HG03066 (cell line): ENCODE results near the gene LDB2.

Source experiments
- ATAC-seq: cut with Tn5 transposase; IDR thresholded peaks from one replicate; pipeline ENCODE4 v1.9.1; 2021; ENCODE audit warnings: low read depth; ENCODE audit not compliant: unreplicated experiment

Gene LDB2

DNA sequence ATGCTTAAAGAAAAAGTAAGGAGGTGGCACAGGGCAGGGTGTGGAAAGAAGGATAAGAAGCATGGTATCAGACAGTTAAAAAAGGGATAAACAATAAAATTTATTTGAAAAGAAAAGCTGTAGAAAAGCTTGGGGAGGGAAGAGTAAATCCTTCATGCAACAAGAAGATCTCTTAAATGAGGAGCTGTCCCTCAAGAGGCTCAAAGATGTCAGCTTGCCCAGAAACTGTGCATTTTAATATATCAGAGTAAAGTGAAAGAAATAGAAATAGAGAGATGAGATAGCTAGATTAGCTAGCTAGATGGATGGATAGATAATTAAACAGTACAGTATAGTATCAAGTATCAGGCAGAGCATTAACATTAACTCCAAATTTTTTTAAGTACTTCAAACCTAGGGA, 170.3 kb downstream of the LDB2 start:
- no peak for ATAC-seq

GRCh38 chr4:16727218-16727617, 171.2 kb downstream of the LDB2 start:
- ATAC-seq, result no peak

DNA sequence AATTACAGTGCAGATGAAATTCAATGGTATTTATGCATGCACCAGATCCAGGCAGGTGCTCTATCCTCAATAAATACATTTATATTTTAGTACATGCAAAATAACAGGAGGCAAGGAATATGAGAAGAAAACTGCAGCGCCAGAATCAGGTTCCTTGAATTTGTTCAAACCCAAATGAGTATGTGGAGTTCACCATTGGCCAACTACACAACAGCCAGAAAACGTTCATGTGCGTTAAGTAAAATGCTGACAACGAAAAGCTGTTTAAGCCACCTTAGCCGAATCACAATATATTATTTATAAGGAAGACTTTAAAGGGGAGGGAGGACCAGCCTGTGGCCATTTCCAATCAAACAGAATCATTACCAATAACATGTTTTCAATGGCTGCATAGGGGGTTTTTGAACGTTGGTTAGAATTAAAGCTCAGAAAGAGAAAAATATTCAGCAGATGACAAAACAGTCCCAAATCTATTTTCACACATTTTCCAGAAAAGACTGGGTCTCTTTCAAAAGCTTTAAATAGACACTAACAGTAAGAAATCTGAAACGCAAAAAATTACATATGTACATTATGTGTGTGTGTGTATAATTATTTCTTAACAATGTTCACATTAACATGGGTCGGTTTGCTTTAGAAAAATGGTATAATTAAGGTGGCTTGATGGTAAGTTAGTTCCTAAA, 171.9 kb downstream of the LDB2 start:
- ATAC-seq, result no peak

DNA sequence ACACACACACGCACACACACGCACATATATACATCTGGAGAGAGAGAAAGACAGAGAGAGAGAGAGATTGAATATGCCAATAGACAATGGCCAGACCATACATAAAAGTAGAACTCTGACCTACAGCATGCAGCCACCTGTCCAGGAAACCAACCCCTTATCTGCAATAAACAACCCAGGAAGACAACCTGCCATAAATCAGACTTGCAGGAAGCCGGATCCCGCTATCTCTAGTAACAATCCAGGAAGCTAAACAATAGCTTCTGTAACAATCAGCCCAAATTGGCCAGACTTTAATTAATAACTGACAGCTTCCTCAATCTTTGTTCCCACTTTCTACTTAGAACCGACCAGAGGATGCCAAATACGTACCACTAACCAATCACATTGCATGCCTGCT, 173.2 kb downstream of the LDB2 start:
- ATAC-seq, result no peak

DNA sequence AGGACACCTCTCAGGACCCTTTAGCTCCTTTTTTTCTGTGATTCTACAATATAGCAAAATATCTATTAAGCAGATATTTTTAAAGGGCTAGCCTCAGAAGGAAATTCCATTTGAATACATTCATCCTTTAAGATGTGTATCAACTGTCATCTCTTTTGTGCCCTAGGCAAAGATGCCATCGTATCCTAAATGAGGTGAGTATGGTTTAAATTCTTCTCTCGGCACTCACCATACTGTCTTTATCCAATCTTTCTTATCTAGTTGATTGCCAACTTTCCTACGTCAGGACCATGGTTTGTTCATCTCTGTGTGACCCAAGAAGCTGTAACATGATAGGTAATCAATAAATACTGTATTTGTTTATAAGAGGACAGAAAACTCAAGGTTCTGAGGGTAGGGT, 176.0 kb downstream of the LDB2 start:
- no peak for ATAC-seq

DNA sequence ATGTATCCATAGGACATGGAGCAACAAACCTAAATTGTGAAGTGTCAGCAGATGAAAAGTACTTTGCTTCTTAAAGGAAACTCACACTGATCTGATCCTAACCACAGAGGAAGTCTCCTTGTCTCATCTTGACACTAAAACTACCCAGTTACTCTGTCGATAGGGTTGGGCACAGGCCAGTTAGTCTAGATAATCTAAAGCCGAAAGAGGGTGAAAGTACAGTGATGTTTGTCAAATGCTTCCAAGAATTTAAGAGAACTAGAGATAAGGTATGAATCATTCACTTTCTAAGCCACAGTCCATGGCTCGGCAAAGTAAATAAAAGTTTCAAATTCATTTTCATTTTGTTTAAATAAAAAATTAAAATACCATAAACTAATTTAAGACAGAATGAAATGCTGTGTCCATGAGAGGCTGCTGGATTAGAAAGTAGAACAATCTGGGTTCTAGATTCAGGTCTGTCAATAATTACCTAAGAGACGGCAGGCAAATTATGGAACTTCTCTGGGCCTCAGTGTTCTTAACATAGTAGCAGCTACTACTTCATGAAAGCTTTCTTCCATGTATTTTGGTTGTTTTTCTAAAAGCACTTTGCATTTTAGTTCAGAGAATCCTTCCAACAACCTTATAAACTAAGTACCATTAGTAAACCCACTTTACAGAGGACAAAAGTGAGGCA, 176.7 kb downstream of the LDB2 start:
- ATAC-seq, result no peak

- ATAC-seq, result no peak
Observed at GRCh38 chr4:16720761-16721160, 177.7 kb downstream of the LDB2 start.

DNA sequence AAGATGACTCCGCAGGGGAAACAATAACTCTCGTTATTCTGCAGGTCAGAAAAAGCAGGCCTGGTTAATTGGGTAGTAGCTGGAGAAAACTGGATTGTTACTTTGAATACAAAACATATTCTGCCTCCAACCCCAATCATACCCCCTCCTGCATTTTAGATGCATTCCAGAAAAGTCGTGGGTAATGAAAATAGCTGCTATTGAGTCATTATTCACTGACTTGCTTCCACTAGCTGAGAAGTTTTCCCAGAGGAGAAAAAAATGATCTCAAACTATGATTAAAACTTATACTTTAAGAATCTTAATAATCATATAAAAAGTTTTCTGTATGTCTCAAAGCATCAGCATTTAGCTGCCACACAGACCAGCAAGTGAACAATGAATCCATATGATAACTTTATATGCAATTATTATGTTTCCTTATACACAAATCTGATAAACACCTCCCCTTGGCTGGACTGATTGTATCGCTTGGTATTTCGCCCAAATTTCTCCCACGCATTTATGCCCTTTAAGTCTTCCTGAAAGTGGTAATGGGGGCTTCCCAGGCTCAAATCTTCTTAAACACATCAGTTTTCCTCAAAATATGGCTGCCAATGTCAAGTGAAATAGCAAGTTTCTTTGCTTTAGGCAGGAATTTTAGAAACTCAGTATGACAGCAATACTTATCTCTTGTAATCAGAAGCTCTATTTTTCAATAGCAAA, 181.0 kb downstream of the LDB2 start:
- no peak for ATAC-seq

DNA sequence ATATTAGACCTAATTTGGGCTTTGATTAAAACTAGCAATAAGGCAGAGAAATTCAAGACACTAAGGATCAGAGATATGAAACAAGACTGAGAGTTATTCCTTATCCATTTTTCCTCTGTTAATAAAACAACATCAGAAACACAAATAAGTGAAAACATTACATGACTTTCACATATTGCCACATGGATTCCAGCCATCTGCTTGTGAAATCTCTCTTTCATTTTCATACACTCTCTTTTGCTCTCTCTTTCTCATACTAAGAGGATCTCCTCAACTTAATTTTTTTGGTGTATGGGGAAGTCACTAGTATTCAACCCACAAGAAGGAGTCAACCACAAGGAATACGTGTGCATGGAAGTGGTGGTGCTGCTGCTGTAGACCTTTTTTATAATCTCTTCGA, 183.0 kb downstream of the LDB2 start:
- no peak for ATAC-seq

GRCh38 chr4:16714191-16714590, 184.3 kb downstream of the LDB2 start:
- no peak for ATAC-seq

DNA sequence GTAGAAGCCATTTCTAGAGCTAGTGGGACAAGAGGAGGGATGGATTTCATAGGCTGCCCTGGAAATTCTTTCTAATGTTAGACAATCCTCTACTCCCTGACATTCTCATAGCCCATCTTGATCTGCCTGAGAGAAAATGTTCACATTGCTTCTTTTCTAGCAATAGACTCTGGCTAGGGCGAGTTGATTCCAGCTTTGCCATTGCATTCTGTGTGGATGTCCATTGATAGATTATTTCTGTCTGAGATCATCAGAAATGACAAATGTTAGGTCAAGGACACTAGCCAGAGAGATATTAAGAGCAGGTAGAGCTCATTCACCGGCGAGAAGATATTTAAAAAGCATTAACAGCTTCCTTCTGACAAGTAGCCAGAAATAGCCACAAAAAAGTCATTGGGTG, 184.7 kb downstream of the LDB2 start:
- ATAC-seq, result no peak

DNA sequence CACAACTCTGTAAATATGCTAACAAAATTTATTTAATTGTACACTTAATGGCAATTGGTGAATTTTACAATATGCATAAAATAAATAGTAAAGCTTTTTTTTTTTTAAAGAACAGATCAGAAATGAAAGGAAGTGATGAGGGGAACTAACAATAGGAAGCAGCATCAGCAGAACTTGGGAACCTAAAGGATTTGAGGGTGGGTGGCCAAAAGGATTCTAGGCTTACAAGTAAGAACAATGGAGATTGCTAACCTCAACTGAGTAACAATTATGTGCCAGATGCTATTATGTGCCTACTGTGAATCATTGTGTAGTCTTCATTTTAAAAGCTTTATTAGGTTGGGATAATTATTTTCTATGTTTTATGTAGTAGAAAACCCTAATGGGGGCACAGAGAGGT, 185.2 kb downstream of the LDB2 start:
- no peak for ATAC-seq

DNA sequence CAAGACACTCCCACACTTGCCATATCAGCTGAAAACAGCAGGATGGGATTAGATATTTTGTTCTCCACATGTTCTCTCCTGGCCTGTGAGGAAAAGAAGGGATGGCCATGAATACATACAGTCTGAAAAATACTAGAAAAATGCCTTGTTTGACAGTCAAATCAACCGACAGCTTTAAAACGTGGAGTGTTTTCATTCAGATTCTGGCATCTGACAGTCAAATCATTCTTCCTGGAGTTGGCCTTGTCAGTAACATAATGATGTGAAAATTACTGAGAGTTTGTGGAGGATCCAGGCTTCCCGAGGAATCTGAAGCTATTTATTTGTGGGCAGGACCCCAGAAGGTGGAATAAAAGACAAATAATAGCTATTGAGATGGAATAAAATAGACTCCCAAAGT, 188.2 kb downstream of the LDB2 start:
- no peak for ATAC-seq

DNA sequence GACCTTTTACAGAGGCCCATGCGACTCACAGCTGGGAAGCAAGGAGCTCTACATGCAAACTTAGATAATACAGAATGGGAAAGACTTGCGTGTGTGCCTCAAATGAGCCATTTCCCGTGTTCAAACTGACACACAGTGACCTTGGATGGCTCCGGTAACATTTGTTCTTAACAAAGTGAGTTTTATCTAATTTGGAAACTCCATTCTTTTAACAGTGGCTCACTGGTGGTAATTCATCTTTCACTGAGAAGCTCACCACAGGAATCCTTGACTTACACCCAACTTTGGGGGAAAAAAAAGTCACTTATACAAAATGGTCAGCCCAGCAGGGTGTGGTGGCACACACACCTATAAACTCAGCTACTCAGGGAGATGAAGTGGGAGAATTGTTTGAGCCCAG, 190.6 kb downstream of the LDB2 start:
- no peak for ATAC-seq

GRCh38 chr4:16706251-16706650, 192.2 kb downstream of the LDB2 start:
- ATAC-seq, result no peak

DNA sequence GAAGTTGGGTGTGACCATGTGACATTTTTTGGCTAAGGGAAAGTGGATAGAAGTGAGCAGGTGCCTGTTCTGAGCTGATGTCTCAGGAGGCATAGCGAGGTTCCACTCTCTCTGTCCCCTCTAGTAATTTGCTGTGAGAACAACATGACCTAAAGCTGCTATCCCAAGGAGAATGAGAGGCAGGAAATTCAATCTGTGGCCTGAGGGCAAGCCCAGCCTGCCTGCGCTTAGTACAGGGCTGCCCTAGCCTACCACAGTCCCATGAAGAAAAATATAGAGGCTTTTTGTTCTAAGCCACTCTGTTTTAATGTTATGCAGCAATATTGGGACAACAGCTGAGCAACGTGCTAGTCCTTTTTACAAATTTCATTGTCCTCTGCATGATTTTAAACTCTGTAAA, 193.1 kb downstream of the LDB2 start:
- ATAC-seq, result no peak

DNA sequence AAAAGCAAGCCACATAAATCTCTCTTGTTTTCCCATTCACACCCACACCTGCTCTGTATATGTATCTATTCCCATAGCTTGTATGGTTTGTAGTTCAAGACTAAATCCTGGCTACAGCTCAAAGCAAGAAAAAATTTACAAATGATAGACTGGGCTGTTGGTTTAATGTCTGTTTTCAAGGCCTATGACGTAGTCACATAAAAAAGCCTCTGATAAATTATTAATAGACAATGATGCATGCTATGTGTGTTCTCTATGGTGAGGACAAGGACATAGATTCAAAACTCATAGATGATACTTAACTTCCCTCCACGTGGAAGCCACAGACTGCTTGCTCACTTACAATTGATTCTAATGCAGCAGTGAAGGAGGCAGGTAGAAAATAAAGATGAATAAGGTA, 194.0 kb downstream of the LDB2 start:
- ATAC-seq, result no peak

GRCh38 chr4:16695896-16696295, 202.5 kb downstream of the LDB2 start:
- ATAC-seq, result no peak

DNA sequence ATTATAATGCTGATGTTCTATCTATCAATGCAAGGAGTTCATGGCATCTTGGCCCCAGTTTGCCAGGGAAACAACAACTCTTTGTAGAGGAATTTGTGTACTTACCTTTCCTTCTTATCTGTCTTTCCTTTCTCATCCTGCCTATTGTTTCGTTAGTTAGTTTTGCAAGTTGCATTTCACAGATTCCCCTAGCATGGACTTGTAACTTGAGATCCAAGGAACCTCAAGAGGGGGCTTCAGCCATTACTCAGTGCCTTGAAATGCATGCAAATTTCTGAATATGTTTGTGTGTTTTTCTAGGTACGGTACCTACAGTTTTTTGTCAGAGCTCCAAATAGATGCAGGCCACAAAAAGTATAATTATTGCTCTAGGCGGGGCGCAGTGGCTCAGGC, 203.6 kb downstream of the LDB2 start:
- no peak for ATAC-seq

DNA sequence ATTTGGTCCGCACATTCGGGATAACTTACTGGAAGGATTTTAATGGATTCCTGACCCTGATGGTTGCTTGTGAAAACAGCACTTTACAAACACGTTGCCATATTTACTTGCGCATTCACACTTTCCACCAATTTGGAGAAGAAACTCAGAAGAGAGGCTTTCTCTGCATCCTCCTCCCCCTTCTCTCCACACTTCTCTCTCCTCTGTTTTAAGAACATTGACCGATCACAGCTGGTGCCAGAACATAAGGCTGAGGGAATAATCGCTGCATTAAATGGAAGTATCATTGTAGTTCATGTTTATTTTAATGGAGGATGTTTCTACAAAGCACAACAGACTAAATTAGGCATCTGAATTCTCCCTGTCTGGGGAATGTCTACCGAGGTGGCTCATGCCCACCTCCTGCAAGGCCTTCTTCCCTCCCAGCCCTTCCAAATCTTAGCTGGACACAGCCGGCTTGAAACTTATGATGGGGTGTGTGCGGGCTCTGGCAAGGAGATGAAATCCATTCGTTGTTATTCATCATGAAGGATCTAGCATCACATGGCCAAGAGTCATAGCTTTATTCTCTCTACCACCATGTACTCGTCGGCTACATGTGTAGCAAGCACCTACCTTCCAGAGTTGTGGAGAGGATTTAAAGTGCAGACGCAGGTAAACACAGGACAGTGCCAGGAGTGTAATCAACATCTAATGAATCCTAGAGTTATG, 204.1 kb downstream of the LDB2 start:
- ATAC-seq, result no peak

- no peak for ATAC-seq
Observed at GRCh38 chr4:16693641-16694040, 204.8 kb downstream of the LDB2 start.
